GM23248 (cell line): ENCODE data around the gene C9. TPM values are rescaled to one million over a fixed set of nuclear protein-coding genes. Genes with fewer than 3 reads are reported as not detected.

Experiments used
- DNase-seq: peaks from one replicate; pipeline ENCODE4 v3.0.0-alpha.2; 2015
- H2AFZ ChIP-seq: fragments of 200-600 bp; sonication (generic); 2 replicates; pipeline ENCODE4 v1.6.1; 2016; ENCODE audit warnings: antibody characterized with exemption
- H3F3A ChIP-seq: fragments of 200-600 bp; sonication (generic); 2 replicates; pipeline ENCODE4 v1.6.1; 2016; ENCODE audit warnings: mild to moderate bottlenecking, antibody characterized with exemption, mixed run types; ENCODE audit not compliant: insufficient read depth
- H3K27ac ChIP-seq: fragments of 200-600 bp; sonication (generic); 2 replicates; pipeline ENCODE4 v1.5.1; 2016; ENCODE audit warnings: mild to moderate bottlenecking
- H3K27me3 ChIP-seq: fragments of 200-600 bp; sonication (generic); replicated peaks from 2 replicates; pipeline ENCODE4 v1.6.1; 2016; ENCODE audit warnings: mild to moderate bottlenecking; ENCODE audit not compliant: insufficient read depth
- H3K36me3 ChIP-seq: fragments of 200-600 bp; sonication (generic); 2 replicates; pipeline ENCODE4 v1.6.1; 2016; ENCODE audit warnings: low read depth, mild to moderate bottlenecking
- H3K4me1 ChIP-seq: fragments of 200-600 bp; sonication (generic); 2 replicates; pipeline ENCODE4 v1.6.1; 2016; ENCODE audit warnings: mild to moderate bottlenecking; ENCODE audit not compliant: insufficient read depth
- H3K4me2 ChIP-seq: fragments of 200-600 bp; sonication (generic); one replicate; pipeline ENCODE4 v1.6.1; 2016; ENCODE audit warnings: mild to moderate bottlenecking; ENCODE audit not compliant: unreplicated experiment
- H3K4me3 ChIP-seq: fragments of 200-600 bp; sonication (generic); 2 replicates; pipeline ENCODE4 v1.5.1; 2016; ENCODE audit warnings: mild to moderate bottlenecking
- H3K79me2 ChIP-seq: fragments of 200-600 bp; sonication (generic); 2 replicates; pipeline ENCODE4 v1.6.1; 2016; ENCODE audit warnings: mild to moderate bottlenecking; ENCODE audit not compliant: insufficient read depth
- H3K9ac ChIP-seq: fragments of 200-600 bp; sonication (generic); 2 replicates; pipeline ENCODE4 v1.6.1; 2016; ENCODE audit warnings: mild to moderate bottlenecking
- H3K9me2 ChIP-seq: fragments of 200-600 bp; sonication (generic); 2 replicates; pipeline ENCODE4 v1.6.1; 2016; ENCODE audit warnings: mixed run types, mild to moderate bottlenecking, moderate library complexity; ENCODE audit not compliant: insufficient read depth
- H3K9me3 ChIP-seq: fragments of 200-600 bp; sonication (generic); one replicate; pipeline ENCODE4 v1.6.1; 2017; ENCODE audit warnings: low read depth
- H4K20me1 ChIP-seq: fragments of 200-600 bp; sonication (generic); 2 replicates; pipeline ENCODE4 v1.6.0; 2016; ENCODE audit not compliant: insufficient read depth
- EZH2 ChIP-seq: fragments of 200-600 bp; sonication (generic); IDR thresholded peaks from 2 replicates; pipeline ENCODE4 v1.6.1; 2018; ENCODE audit warnings: antibody characterized with exemption, mild to moderate bottlenecking; ENCODE audit not compliant: insufficient read depth, poor library complexity, severe bottlenecking
- EZH2phosphoT487 ChIP-seq: fragments of 200-600 bp; sonication (generic); IDR thresholded peaks from 2 replicates; pipeline ENCODE4 v1.6.1; 2018; ENCODE audit warnings: antibody characterized with exemption, moderate library complexity, mild to moderate bottlenecking, low read depth; ENCODE audit not compliant: insufficient read depth
- WGBS, 2 experiments: methylation state at CpG; one replicate each; pipeline ENCODE4 v1.1.6; 2015 to 2017; ENCODE audit warnings: low lambda C conversion rate in 2 of 2, low coverage in 1 of 2; ENCODE audit errors: missing lambda C conversion rate in 2 of 2; 5-methylcytosine and 5-hydroxymethylcytosine counted together
- in situ Hi-C: fragments of 300-500 bp; cut with MboI; formaldehyde crosslinking; loops from 2 replicates; pipeline ENCODE4 v1.15.0; 2020
- polyA plus RNA-seq: library from polyadenylated mRNA; unstranded; fragments of >200 nt; fragmentation: Nextera tagmentation; extraction: Ambion mirVana; gene quantifications from 2 replicates; pipeline ENCODE4 v1.2.1, GENCODE V29; 2016
- total RNA-seq: library from RNA; depleted of rRNA; stranded (reverse); fragments of >200 nt; shearing (Covaris generic); gene quantifications from 2 replicates; pipeline ENCODE4 v1.2.3, GENCODE V29; 2014

The C9 gene
- total and polyA plus RNA-seq, 2 experiments from 2014 or later, result not detected

DNA sequence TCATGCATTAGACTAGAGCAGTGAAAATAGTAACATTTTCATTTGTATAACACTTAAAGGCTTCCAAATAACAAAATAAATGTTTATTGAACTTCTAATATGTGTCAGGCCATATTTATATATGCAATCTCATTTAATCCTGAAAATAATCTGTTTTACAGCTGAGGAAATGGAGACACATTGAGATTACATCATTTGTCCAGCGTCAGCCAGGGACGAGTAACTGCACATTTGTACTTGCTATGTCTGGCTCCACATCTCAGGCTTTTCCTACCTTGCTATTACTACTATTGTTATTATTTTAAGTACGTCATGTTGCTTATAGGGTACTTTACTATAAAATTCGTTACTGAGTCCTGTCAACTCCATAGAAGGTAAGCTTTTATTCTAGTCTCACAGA is 3.8 kb upstream of the C9 start:
- no peak overlapping the region for H2AFZ ChIP-seq
- peaks cover 42% of the 10 kb centered on the region for H3K36me3 ChIP-seq
- no peak overlapping the region for H3K4me3 ChIP-seq
- no peaks in the 10 kb centered on the region for H3K9me2 ChIP-seq
- H3K4me1 ChIP-seq, result no peaks in the 10 kb centered on the region
- no peaks in the 10 kb centered on the region for H3K9me3 ChIP-seq
- H3K79me2 ChIP-seq, result no peaks in the 10 kb centered on the region
- no peaks in the 10 kb centered on the region; the same call in 1 of the 2 replicates for H4K20me1 ChIP-seq
- no peak overlapping the region for H3K4me2 ChIP-seq
- H3K27me3 ChIP-seq, result no peaks in the 10 kb centered on the region
- H3K27ac ChIP-seq, result peak overlapping the region; percentile 33
- in situ Hi-C loops, result no loop called here
- H3K9ac ChIP-seq, result no peak overlapping the region
- 39 to 48% methylated on average over 4 of the region's 4 CpGs for WGBS, 2 experiments
- no peak for TF ChIP-seq EZH2
- peaks cover 96% of the 10 kb centered on the region for H3F3A ChIP-seq
- peak; percentile 46 for DNase-seq

DNA sequence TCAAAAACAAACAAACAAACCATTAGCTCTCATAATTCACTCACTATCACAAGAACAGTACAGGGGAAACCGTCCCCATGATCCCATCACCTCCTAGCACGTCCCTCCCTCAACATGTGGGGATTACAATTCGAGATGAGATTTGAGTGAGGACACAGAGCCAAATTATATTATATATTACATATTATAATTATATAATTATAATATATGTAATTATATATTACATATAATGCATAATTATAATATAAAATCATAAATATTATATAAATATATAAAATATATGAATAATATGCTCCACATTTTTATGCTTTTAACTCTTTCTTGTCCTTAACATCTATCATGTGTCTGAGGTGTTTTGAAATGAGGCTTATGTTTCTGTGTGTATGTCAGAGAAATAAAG is 3.4 kb upstream of the C9 start:
- TF ChIP-seq EZH2, result no peak
- TF ChIP-seq EZH2phosphoT487, result no peak
- H3K27me3 ChIP-seq, result no peaks in the 10 kb centered on the region
- H3K4me3 ChIP-seq, result no peak overlapping the region
- H3K36me3 ChIP-seq, result peaks cover 38% of the 10 kb centered on the region
- no peak overlapping the region for H3K4me2 ChIP-seq
- H4K20me1 ChIP-seq, result no peaks in the 10 kb centered on the region; the same call in 1 of the 2 replicates
- no peaks in the 10 kb centered on the region for H3K79me2 ChIP-seq
- H3K4me1 ChIP-seq, result no peaks in the 10 kb centered on the region
- 54 to 60% methylated on average over 3 of the region's 3 CpGs for WGBS, 2 experiments
- H2AFZ ChIP-seq, result no peak overlapping the region
- no peak for DNase-seq
- no peak overlapping the region for H3K9ac ChIP-seq
- in situ Hi-C loops, result no loop called here
- H3F3A ChIP-seq, result peaks cover 96% of the 10 kb centered on the region
- no peaks in the 10 kb centered on the region for H3K9me3 ChIP-seq
- H3K9me2 ChIP-seq, result no peaks in the 10 kb centered on the region
- H3K27ac ChIP-seq, result peak overlapping the region; percentile 33

DNA sequence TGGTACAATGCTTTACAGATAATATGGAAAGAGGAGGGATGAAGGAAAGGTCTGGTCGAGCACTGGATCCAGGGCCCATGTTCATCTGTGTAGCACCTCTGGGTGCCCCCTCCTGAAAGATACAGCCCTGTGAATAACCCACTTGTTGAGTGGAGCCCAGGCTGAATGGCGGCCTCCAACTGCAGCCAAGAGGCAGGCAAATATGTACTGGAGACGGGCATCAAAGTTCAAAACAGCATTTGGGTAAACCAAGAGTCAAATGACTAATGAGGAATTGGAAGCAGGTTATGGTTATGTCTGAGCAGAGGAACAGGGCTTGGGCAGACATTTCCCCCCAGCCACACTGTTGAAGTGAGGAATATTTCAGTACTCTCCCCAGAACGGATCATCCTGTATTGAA is 1.1 kb downstream of the C9 start:
- peaks cover 3% of the 10 kb centered on the region; the same call in 1 of the 2 replicates for H3K4me1 ChIP-seq
- H3K9me3 ChIP-seq, result no peaks in the 10 kb centered on the region
- no peak overlapping the region for H3K4me3 ChIP-seq
- WGBS, 2 experiments, result 72 to 80% methylated on average over 4 of the region's 4 CpGs
- H4K20me1 ChIP-seq, result no peaks in the 10 kb centered on the region
- TF ChIP-seq EZH2phosphoT487 (no peak), EZH2 (no peak)
- H3K27me3 ChIP-seq, result no peaks in the 10 kb centered on the region
- no peak overlapping the region for H3K9ac ChIP-seq
- H3K9me2 ChIP-seq, result no peaks in the 10 kb centered on the region
- in situ Hi-C loops, result no loop called here
- peaks cover 81% of the 10 kb centered on the region for H3F3A ChIP-seq
- no peaks in the 10 kb centered on the region for H3K36me3 ChIP-seq
- H2AFZ ChIP-seq, result no peak overlapping the region
- no peak overlapping the region for H3K27ac ChIP-seq
- no peak overlapping the region for H3K4me2 ChIP-seq
- no peaks in the 10 kb centered on the region for H3K79me2 ChIP-seq
- DNase-seq, result peak; percentile 7

DNA sequence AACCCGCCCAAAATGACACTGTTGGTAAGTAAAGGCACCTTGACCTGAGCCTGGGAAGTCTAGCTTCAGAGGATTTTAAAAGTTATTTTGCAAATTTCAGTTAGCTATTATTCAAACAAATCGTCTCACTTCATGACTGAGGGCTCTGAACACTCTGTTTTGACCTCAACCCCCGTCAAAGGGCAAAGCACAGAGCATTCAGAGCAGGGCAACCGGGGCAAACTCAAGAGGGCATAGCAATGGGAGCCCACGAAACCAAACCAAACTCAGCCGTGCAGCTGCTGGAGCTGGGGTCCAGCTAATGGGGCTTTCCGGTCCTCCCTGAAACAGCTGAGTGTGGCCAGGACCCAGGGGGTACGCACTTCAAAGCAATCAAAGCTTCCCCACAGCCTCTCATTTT is 1.6 kb downstream of the C9 start:
- no peak overlapping the region for H2AFZ ChIP-seq
- DNase-seq, result peak; percentile 10
- H3K27me3 ChIP-seq, result no peaks in the 10 kb centered on the region
- no peaks in the 10 kb centered on the region for H4K20me1 ChIP-seq
- TF ChIP-seq EZH2phosphoT487 (no peak), EZH2 (no peak)
- peaks cover 3% of the 10 kb centered on the region; the same call in 1 of the 2 replicates for H3K4me1 ChIP-seq
- H3K4me3 ChIP-seq, result no peak overlapping the region
- H3F3A ChIP-seq, result peaks cover 77% of the 10 kb centered on the region
- no peaks in the 10 kb centered on the region for H3K9me3 ChIP-seq
- no peaks in the 10 kb centered on the region for H3K36me3 ChIP-seq
- no peaks in the 10 kb centered on the region for H3K79me2 ChIP-seq
- in situ Hi-C loops, result no loop called here
- no peaks in the 10 kb centered on the region for H3K9me2 ChIP-seq
- H3K27ac ChIP-seq, result no peak overlapping the region
- H3K9ac ChIP-seq, result no peak overlapping the region
- no peak overlapping the region for H3K4me2 ChIP-seq
- WGBS, 2 experiments, result 84 to 87% methylated on average over 8 of the region's 8 CpGs

DNA sequence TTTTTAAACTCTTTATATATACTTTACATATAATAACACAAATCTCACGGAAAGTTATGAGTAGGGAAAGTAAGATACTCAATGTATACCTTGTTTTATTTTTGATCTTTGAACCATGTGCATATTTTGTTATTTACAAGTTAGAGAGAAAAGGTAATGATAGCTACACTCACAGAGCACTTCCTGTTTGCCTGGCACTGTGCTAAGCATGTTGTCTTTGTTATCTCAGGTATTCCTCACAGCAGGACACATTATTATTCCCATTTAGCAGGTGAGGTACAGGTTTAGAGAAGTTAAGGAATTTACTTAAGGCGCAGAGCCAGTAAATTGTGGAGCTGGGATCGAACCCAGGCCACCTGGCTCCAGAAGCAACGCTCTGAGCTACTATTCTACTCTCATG is 3.0 kb downstream of the C9 start:
- no peak for DNase-seq
- H3K27ac ChIP-seq, result no peak overlapping the region
- H3K9me2 ChIP-seq, result no peaks in the 10 kb centered on the region
- H3K9me3 ChIP-seq, result no peaks in the 10 kb centered on the region
- in situ Hi-C loops, result no loop called here
- H2AFZ ChIP-seq, result no peak overlapping the region
- no peaks in the 10 kb centered on the region for H3K36me3 ChIP-seq
- no peak for TF ChIP-seq EZH2phosphoT487
- TF ChIP-seq EZH2, result no peak
- H3K9ac ChIP-seq, result no peak overlapping the region
- no peaks in the 10 kb centered on the region for H3K79me2 ChIP-seq
- no peaks in the 10 kb centered on the region for H3K27me3 ChIP-seq
- no peak overlapping the region for H3K4me2 ChIP-seq
- peaks cover 3% of the 10 kb centered on the region; the same call in 1 of the 2 replicates for H3K4me1 ChIP-seq
- H3K4me3 ChIP-seq, result no peak overlapping the region
- 96 to 98% methylated on average over 4 of the region's 4 CpGs for WGBS, 2 experiments
- H4K20me1 ChIP-seq, result no peaks in the 10 kb centered on the region
- H3F3A ChIP-seq, result peaks cover 64% of the 10 kb centered on the region
